Measurements from ENCODE around the gene EDDM13.
A peak's percentile ranks its signal among the peaks of the same experiment; 100 is the strongest.
"Not testable (repeated sequence)": the region's sequence is repeated elsewhere in the genome, so short reads cannot be mapped to it uniquely, and the experiment has no call there.

Gene EDDM13, protein sequence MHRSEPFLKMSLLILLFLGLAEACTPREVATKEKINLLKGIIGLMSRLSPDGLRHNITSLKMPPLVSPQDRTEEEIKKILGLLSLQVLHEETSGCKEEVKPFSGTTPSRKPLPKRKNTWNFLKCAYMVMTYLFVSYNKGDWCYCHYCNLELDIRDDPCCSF

DNA sequence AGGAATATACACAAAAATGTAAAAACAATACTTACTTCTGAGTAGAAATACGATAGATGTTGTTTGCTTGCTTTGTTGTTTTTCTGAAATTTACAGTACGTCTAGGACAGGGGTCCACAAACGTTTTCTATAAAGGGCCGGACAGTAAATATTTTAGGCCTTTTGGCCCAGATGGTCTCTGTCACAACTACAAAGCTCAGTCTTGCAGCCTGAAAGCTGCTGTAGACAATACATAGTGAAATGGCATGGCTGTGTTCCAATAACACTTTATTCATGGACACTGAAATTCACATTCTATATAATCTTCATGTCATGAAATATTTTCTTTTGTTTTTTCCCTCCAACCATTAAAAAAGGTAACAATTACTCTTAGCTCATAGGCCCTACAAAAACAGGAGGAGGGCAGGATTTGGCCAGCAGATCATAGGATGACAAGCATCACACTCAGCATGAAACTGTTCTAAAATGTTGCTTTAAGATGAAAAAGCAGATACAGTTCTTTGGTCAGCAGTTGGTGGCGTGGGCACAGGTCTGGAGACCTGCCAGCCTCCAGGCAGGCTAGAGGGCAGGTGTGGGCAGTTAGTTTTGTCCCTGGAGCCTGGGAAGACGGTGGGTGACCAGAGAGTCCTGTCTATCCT, at the start of gene EDDM13:
Gene EDDM13, plus strand, starts transcription at position 588 of the 638 bp plus-strand sequence. CDS start 87 bp downstream, outside the sequence.
- DNase-seq = no peak

DNA sequence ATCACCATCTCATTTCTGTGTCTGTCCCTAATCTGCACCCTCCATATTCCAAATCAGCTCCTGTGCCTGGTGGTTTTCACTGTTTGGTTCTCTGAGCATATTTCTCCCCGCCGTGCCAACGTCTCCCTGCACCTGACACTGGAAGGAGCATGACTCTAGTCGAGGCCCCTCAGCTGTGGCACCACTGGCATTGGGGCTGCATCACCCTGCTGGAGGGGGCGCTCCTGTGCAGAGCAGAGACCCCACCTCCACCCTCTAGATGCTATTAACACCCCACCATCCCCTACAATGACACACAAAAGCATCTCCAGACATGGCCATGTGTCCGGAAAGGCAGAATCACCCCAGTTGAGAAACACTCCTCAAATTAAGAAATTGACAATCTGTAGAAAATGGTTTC, 49.6 kb upstream of the EDDM13 start:
- no peak for DNase-seq

DNA sequence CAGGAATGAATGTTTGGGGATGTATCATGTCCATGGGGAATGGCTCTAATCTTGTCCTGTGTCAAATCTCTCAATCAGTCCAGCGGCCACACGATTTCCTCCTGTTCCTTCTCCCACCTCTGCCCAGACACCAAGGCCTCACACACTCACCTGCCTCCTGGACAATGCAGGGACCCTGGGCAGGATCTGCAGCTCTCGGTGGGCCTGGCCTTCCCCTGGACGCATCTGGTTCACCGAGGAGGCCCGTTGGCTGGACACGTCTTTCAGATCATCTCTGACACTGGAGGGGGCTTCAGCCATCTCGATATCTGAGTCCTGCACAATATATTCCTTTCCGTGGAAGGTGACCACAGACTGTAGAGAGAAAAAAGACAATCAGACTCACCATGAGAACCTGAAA, 49.1 kb upstream of the EDDM13 start:
- DNase-seq = no peak

DNA sequence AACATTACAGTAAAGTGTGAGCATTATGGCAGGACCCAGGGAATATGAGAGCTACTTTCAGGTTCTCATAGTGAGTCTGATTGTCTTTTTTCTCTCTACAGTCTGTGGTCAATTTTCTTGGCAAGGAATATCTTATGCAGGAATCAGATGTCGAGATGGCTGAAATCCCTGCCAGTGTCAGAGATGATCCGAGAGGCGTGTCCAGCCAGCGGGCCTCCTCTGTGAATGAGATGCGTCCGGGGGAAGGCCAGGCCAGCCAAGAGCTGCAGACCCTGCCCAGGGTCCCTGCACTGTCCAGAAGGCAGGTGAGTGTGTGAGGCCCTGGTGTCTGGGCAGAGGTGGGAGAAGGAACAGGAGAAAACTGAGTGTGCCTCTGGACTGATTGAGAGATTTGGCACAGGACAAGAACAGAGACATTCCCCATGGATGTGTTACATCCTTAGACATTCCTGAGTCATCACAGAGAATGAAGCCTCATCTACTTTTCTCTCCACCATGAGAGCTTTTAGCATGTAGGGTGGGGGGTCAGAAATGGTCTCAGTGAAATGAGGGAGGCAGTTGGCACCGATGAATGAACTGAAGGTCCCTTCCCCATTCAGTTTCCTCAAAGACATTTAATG, 27.3 kb upstream of the EDDM13 start:
- DNase-seq = no peak

DNA sequence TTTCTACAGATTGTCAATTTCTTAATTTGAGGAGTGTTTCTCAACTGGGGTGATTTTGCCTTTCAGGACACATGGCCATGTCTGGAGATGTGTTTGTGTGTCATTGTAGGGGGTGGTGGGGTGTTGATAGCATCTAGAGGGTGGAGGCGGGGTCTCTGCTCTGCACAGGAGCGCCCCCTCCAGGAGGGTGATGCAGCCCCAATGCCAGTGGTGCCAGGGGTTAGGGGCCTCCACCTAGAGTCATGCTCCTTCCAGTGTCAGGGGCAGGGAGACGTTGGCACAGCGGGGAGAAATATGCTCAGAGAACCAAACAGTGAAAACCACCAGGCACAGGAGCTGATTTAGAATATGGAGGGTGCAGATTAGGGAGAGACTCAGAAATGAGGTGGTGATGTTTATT, 26.8 kb upstream of the EDDM13 start:
- not testable (repeated sequence) for DNase-seq

DNA sequence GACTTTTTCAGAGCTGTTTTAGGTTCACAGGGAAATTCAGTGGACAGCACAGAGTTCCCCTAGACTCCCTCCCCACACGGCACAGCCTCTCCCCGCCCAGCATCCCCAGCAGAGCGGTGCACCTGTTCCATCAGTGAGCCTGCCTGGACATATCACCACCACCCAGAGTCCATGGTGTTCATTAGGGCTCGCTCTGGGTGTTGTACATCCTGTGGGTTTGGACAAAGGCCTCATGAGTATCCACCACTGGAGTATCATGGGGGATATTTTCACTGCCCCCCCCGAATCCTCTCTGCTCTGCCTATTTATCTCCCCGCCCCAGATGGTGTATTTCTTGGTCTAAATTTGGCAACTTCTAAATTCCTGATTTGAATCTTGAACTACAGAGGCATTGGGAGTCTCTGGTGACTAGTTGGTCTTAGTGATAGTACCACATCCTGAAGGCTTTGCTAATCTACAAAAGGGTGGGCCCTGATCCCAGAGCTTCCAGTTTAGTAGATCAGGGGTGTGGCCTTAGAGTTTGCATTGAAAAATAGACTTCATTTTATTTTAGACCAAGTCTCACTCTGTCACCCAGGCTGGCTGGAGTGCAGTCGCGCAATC, 23.7 kb upstream of the EDDM13 start:
- DNase-seq = not testable (repeated sequence)

DNA sequence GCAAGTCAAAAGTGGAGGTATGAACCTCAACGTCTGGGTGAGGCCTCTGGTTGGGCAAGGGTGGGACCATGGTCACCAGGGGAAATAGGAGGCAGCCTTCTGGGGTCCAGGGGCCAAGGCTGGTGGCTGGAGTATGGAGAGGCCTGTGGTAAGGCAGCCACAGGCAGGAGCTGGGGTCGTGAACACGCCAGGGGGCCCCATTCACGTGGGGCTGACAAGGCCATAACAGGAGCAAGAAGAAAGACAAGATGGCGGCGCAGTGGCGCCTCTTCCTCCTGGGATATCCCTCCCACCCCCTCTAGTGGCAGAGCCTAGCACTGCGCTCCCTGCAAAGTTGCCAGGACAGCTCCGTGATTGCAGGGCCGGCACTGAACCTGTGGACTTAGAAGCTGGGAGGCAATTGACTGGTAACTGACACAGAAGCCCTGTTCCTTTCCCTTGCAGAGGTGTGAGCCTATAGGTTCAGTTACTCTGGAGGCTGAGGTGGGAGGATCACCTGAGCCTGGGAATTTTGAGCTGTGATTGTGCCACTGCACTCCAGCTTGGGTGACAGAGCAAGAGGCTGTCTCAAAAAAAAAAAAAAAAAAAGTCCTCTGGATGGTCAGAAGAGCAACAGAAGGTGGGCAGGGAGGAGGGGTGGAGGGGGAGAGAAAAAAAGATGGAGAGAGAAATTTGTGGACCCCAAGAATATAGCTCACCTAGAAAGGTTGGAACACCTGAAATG, 19.7 kb upstream of the EDDM13 start:
- DNase-seq = peak; percentile 28

DNA sequence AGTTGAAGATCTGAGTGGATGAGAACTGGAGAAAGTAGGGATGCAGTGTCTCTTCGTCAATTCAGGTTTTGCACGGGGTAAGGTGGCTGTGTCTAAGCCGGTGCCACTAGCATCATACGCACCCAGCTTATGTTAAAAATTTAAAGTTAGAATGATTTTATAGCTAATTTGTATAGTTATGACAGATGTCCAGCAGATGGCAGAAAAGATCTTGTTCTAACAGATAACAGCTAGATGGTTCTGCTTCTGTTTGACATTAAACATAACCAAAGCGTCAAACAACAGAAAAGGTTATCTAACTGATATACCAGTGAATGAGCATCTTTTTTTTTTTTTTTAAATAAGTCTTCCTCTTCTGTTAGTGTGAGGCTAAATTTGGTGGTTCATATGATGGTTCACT, 18.8 kb upstream of the EDDM13 start:
- peak; percentile 83 for DNase-seq

DNA sequence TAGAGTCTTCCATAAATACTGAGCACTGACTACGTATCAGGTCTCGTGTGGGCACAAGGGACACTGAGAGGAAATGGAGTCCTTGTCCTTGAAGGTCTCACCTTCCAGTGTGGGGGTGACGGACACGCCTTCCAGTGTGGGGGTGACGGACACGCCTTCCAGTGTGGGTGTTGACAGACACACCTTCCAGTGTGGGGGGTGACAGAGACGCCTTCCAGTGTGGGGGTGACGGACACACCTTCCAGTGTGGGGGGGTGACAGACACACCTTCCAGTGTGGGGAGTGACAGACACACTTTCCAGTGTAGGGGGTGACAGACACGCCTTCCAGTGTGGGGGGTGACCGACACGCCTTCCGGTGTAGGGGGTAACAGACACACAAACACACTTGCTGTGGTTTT, 14.3 kb upstream of the EDDM13 start:
- no peak for DNase-seq

DNA sequence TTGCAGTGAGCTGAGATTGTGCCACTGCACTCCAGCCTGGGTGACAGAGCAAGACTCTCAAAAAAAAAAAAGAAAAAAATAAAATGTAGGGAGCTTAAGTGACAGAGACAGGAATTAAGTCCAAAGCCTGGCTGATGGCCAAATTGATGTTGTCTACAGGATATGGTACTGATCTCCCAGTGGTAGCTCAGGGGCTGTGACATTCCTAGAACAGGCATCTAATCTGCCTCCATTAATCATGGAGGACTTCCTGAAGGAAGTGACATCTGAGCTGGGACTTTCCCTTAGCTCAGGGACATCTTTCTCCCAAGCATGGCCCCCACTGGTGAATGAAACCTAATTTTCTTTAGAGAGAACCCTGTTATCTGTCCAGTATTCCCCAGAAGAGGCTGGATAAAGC, 11.4 kb upstream of the EDDM13 start:
- DNase-seq = no peak

DNA sequence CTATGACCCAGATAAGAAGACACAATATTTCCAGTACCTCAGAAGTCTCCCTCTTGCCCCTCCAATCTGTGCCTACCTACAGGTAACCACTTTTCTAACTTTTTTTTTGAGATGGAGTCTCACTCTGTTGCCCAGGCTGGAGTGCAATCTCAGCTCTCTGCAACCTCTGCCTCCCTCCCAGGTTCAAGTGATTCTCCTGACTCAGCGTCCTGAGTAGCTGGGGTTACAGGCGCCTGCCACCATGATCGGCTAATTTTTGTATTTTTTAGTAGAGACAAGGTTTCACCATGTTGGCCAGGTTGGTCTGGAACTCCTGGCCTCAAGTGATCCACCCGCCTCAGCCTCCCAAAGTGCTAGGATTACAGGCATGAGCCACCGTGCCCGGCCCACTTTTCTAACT, 10.6 kb upstream of the EDDM13 start:
- not testable (repeated sequence) for DNase-seq

DNA sequence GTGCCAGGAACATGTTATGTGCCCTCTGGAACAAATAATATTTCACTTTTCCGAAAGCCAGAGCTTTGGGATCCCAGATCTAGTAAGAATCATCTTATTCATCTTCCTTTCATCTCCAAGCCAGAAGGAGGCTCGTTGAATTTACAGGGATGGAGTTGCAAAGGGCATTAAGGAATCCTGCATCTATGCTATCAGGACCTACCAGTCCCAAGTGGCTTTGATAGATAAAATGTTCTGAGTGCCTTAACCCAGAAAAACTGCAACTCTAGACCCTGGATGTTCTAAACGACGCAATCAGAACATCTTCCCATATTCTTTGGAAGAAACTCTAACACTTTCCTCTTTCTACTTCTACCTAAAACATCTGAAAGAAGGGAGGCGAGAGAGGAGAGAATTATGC, 9.2 kb upstream of the EDDM13 start:
- no peak for DNase-seq

DNA sequence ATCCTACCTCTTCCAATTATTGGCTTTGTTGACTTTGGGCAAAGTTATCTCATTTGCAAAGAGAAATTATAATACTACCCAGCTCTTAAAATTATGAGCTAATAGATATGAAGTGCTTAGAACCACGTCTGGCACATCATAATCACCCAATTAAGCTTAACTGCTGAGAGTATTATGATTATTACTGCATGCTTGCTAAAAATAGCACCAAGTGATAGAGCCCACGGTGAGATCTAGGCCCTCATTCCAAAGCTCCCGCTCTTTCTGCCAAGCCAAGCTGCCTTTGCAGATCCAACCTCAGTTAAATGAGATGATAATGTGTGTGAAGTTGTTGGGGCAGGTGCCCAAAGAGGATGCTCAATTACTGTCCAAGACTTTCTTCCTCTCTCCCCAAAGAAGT, 6.5 kb upstream of the EDDM13 start:
- no peak for DNase-seq

DNA sequence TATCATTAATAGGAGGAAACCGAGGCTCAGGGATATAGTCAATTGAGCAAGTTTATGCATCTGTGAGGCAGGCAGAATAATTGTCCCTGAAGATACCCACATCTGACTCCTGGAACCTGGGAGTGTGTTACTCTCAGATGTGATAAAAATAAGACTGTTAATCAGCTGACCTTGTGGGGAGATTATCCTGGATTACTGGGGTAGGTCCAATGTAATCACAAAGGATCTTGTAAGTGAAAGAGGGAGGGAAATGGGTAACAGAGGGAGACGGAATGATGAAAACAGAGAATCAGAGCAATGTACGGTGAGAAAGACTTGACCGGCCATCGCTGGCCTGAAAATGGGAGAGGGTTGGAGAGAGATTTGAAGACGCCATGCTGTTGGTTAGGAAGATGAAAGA, 3.2 kb upstream of the EDDM13 start:
- DNase-seq = peak; percentile 35

DNA sequence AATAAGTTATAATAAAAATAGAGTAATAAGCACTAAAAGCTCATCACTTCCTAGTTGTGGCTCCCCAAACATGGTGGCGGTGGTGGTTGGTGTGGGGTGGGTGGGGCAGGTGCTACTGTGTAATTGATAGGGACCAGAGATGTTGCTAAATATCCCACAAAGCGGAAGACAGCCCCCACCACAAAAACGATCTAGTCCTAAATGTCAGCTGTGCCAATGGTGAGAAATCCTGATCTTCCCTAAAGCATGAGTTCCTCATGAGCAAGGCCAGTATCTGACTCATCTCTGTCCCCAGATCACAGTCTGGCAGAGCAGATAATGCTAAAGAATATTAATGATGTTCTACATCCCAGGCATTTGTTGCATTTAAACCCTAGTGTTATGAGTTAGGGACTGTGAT, 1.9 kb upstream of the EDDM13 start:
- peak; percentile 100 for DNase-seq

DNA sequence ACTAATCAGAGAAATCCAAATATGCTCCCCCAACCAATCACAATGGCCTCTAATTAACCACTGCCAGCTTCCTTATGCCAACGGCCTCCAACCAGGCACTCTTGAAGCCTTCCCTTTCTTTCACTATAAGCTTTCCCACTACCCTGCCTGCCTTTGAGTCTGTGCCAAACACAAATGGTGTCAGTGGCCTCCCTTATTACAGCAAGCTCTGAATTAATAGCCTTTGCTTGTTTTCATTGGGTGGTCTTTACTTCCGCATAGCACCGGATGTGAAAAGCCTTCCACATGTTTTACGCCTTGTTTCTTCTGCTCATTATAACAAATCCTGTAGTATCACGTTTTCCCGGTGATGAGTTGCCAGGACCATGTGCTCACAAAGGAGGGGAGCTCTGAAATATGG, 1.4 kb upstream of the EDDM13 start:
- no peak for DNase-seq

DNA sequence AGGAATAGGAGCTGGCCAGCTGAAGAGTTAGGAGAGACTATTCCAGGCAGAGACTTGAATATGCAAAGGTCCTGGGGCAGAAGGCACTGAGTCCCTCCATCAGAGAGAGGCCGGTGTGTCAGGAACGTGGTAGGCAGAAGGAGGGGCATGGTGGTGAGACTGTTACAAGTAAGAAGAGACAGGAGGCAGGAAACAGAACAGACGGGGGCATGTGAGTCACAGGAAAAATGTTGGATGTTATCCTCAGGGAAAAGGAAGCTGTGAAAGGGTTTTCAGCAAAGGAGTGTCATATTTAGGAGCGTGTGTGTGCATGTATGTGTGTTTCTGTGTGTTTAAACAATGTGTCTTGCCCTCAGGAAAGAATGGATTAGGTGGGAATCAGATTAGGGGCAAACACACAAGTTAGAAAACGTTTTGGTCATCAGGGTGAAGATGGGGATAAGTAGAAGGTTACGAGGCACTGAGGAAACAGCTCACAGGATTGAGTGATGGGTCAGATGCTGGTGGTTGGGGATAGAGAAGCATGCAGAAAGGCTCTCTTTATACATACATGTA, 1.1 kb downstream of the EDDM13 start:
- DNase-seq = no peak

DNA sequence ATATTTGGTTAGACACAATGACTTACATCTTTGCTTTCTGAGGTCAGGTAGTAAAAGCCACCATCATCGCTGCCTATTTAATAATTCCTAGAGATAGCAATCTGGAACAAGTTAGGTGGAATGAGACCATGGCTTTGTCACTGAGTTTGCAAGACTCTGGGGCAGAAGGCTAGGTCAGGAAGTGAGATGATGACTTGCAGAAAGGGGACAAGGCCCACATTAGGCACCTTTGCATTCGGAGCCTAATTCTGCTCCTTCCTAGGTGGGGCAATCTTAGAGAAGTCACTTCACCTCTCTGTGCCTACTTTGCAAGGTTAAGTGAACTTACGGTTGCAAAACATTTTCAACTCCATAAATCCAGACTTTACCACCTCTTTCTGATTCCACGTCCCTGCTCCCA, 10.3 kb downstream of the EDDM13 start:
- no peak for DNase-seq

DNA sequence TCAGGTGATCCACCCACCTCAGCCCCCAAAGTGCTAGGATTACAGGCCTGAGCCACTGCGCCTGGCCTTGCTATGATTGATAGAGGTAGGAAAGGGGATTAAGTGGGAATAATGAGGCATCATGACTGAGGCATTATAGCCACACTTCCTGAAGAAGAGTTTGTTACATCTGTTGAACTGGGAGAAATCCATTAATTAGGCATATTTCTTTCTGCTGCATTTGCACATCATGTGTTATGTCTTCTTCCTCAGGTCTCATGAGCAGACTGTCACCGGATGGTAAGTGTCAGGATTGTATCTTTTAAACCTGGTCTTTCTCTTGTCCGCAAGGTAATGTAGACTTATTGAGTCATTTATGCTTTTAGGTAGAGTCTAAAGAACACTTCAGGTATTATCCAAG, 12.2 kb downstream of the EDDM13 start:
- no peak for DNase-seq

DNA sequence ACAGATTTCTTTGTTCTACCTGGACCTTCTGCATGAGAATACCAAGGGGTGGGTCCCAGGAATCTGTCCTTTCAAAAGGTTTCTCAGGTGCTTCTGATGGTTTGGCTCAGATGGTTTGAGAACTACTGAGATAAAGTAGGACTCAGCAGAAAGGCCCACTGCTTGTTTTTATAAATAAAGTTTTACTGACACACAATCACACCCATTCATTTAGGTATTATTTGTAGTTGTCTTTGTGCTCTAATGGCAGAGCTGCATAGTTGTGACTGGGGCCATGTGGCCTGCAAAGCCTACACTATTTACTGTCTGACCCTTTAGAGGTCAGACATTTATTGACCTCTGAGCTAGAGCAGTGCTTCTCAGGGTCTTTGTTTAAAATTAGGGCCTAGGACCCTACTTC, 17.6 kb downstream of the EDDM13 start:
- DNase-seq = no peak

DNA sequence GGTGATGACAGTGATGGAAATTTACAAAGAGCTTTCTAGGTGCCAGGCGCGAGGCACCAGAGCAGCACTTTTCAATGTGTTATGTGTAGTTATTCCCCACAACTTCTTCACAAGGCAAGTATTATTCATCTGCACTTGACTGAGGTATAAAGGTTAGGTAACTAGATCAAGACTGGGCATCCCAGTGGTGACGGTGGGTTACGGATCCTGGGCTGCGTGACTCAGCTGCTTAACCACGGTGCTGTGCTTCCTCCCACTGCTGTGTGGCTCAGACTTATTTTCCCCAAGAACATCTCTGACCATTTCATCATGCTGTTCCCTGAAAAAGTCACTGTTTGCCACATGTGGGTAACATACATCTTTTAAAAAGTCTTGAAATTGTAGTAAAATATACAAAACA, 19.3 kb downstream of the EDDM13 start:
- DNase-seq = peak; percentile 38

DNA sequence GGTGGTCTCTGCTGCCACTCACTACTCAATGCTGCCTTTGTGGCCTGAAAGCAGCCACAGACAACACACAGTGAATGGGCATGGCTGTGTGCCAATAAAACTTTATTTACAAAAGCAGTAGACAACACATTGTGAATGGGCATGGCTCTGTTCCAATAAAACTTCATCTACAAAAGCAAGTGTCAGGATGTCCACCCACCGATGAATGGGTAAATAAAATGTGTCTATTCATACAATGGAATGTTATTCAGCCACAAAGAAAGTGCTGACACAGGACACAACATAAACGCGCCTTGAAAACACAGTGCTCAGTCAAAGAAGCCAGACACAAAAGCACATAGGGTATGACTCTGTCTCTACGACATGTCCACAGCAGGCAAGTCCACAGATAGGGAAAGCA, 22.0 kb downstream of the EDDM13 start:
- DNase-seq = no peak
